Stimulated activated CD8-positive, alpha-beta memory T cell treated with anti-CD3 and anti-CD28 coated beads, Interleukin-7, amount 100 ng/mL, for 48 hours (primary cell): Measurements from ENCODE around the gene ABHD17B.

Experiments used
- DNase-seq, 2 donors: peaks; one replicate each; pipeline ENCODE4 v3.0.0-alpha.2; 2020; ENCODE audit warnings: low read depth in 1 of 2; ENCODE audit errors: extremely low read depth in 1 of 2

The ABHD17B gene

GRCh38 chr9:71822935-71823334, 88.1 kb downstream of the ABHD17B start:
- DNase-seq: no peak

- DNase-seq: no peak
These were observed 88.5 kb downstream of the ABHD17B start for GRCh38 chr9:71822456-71822855.

GRCh38 chr9:71821405-71821804, 89.6 kb downstream of the ABHD17B start:
- DNase-seq: no peak

GRCh38 chr9:71820403-71820921, 90.5 kb downstream of the ABHD17B start:
- no peak for DNase-seq

GRCh38 chr9:71819115-71819739, 91.8 kb downstream of the ABHD17B start:
- no peak for DNase-seq

- no peak for DNase-seq
These were observed 94.0 kb downstream of the ABHD17B start for GRCh38 chr9:71816916-71817451.
